PC-3 (cell line): ENCODE data around the gene IGF1. TPM values are rescaled to one million over a fixed set of nuclear protein-coding genes. Genes with fewer than 3 reads are reported as not detected.

Experiments
- ATAC-seq: fragments of 200-7000 bp; cut with Tn5 transposase; 2 replicates; pipeline ENCODE4 v1.9.1; 2020; ENCODE audit warnings: mild to moderate bottlenecking, moderate library complexity
- BruUV-seq: library from RNA; stranded (reverse); fragments of 400-500 nt; replicated peaks from 2 replicates; lab custom pipeline; 2021; lab: Mats Ljungman, UMichigan
- CTCF ChIA-PET: fragments of 300-600 bp; sonication (Branson Sonifier 250); formaldehyde crosslinking; loops from one replicate; lab custom pipeline; 2022; ENCODE audit warnings: antibody characterized with exemption; lab: Charles Lee
- POLR2A ChIA-PET: fragments of 300-600 bp; sonication (Branson Sonifier 250); formaldehyde crosslinking; loops from one replicate; lab custom pipeline; 2022; ENCODE audit warnings: antibody characterized with exemption; ENCODE audit not compliant: unreplicated experiment; lab: Charles Lee
- DNase-seq: peaks from one replicate; pipeline ENCODE4 v3.0.0-alpha.2; 2015
- H2AFZ ChIP-seq: fragments of 300-600 bp; sonication (generic); 2 replicates; pipeline ENCODE4 v1.6.0; 2016; ENCODE audit warnings: antibody characterized with exemption, low read length
- H3F3A ChIP-seq: fragments of 300-600 bp; sonication (generic); one replicate; pipeline ENCODE4 v1.6.0; 2017; ENCODE audit warnings: antibody characterized with exemption, low read length, control low read depth, mild to moderate bottlenecking; ENCODE audit not compliant: unreplicated experiment
- H3K27ac ChIP-seq: fragments of 300-600 bp; sonication (generic); 2 replicates; pipeline ENCODE4 v1.5.1; 2016; ENCODE audit warnings: mild to moderate bottlenecking, low read length
- H3K27me3 ChIP-seq: fragments of 300-600 bp; sonication (generic); 2 replicates; pipeline ENCODE4 v1.6.1; 2016; ENCODE audit warnings: low read length, mixed read lengths
- H3K36me3 ChIP-seq: fragments of 300-600 bp; sonication (generic); 2 replicates; pipeline ENCODE4 v1.6.1; 2016; ENCODE audit warnings: low read depth, mixed run types, low read length, mixed read lengths
- H3K4me1 ChIP-seq: fragments of 300-600 bp; sonication (generic); 2 replicates; pipeline ENCODE4 v1.5.1; 2016; ENCODE audit warnings: low read length; ENCODE audit not compliant: insufficient read depth
- H3K4me2 ChIP-seq: fragments of 300-600 bp; sonication (generic); 2 replicates; pipeline ENCODE4 v1.6.0; 2016; ENCODE audit warnings: low read length
- H3K4me3 ChIP-seq: fragments of 300-600 bp; sonication (generic); 2 replicates; pipeline ENCODE4 v1.5.1; 2016; ENCODE audit warnings: mild to moderate bottlenecking, low read length, mixed read lengths
- H3K79me2 ChIP-seq: fragments of 300-600 bp; sonication (generic); 2 replicates; pipeline ENCODE4 v1.6.1; 2017; ENCODE audit warnings: low read length, mixed read lengths
- H3K9ac ChIP-seq: fragments of 300-600 bp; sonication (generic); 2 replicates; pipeline ENCODE4 v1.6.0; 2016; ENCODE audit warnings: mild to moderate bottlenecking, low read length
- H3K9me2 ChIP-seq: fragments of 300-600 bp; sonication (generic); replicated peaks from 2 replicates; pipeline ENCODE4 v1.6.1; 2016; ENCODE audit warnings: mixed run types, low read length, mixed read lengths
- H3K9me3 ChIP-seq: fragments of 300-600 bp; sonication (generic); 2 replicates; pipeline ENCODE4 v1.6.1; 2016; ENCODE audit warnings: low read length, mixed read lengths
- H4K20me1 ChIP-seq: fragments of 300-600 bp; sonication (generic); 2 replicates; pipeline ENCODE4 v1.6.1; 2016; ENCODE audit warnings: low read length, mixed read lengths
- EZH2 ChIP-seq: fragments of 300-600 bp; sonication (generic); IDR thresholded peaks from one replicate; pipeline ENCODE4 v1.6.1; 2017; ENCODE audit warnings: antibody characterized with exemption, mild to moderate bottlenecking, low read length; ENCODE audit not compliant: unreplicated experiment
- EZH2phosphoT487 ChIP-seq: fragments of 300-600 bp; sonication (generic); IDR thresholded peaks from 2 replicates; pipeline ENCODE4 v1.6.1; 2018; ENCODE audit warnings: mild to moderate bottlenecking, antibody characterized with exemption, low read length, borderline replicate concordance
- intact Hi-C: fragments of 100-400 bp; cut with micrococcal nuclease; formaldehyde crosslinking; loops from 2 replicates; pipeline ENCODE4 v1.9.0; 2023
- total RNA-seq: library from RNA; depleted of rRNA; stranded (reverse); fragments of >200 nt; gene quantifications from 2 replicates; pipeline ENCODE4 v1.2.3, GENCODE V29; 2014
- TF ChIP-seq, protein P1 (sequence below): fragments of 300-600 bp; sonication (generic); conservative IDR thresholded peaks from 2 replicates; pipeline ENCODE4 v1.5.1; 2017; ENCODE audit warnings: antibody characterized with exemption, low read depth, mild to moderate bottlenecking, low read length

The IGF1 gene
- total RNA-seq, 1 experiment from 2014 or later, result not detected

DNA sequence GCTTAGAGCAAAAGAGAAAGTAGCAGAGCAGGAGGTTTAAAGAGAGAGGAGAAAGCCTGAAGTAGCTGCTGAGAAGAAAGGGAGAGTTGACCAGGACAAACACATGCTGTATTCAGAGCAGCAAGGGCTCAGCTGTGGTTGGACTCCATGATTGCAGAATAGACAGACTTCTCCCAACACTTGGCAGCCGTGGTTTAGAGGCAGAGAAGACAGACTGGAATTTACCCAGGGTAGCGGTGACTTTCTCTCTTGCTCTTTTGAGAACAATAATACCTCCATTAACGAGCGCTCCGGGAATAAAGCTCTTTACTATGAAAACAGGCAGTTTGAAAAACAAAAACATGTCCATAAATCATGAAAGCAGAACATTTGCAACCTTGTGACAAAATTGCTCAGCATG lies 21.4 kb upstream of the IGF1 start:
- BruUV-seq, result no TSS peak
- Histone ChIP-seq H3F3A (no peaks in the 10 kb centered on the region), H3K4me3 (no peak overlapping the region), H3K79me2 (no peaks in the 10 kb centered on the region), H3K27me3 (peaks cover 11% of the 10 kb centered on the region; the same call in 1 of the 2 replicates), H4K20me1 (no peaks in the 10 kb centered on the region), H3K9ac (no peak overlapping the region), H3K9me2 (no peaks in the 10 kb centered on the region), H3K4me2 (no peak overlapping the region), H2AFZ (no peak overlapping the region), H3K27ac (no peak overlapping the region), H3K9me3 (0 out of 2 replicates have a peak, but pooled peaks cover 5% of the 10 kb centered on the region), H3K4me1 (no peaks in the 10 kb centered on the region), H3K36me3 (no peaks in the 10 kb centered on the region)
- DNase-seq (no peak), ATAC-seq (no peak)
- intact Hi-C loops, result no loop called here
- ChIA-PET CTCF (no interaction called here), POLR2A (no interaction called here)
- TF ChIP-seq, protein P1, sequence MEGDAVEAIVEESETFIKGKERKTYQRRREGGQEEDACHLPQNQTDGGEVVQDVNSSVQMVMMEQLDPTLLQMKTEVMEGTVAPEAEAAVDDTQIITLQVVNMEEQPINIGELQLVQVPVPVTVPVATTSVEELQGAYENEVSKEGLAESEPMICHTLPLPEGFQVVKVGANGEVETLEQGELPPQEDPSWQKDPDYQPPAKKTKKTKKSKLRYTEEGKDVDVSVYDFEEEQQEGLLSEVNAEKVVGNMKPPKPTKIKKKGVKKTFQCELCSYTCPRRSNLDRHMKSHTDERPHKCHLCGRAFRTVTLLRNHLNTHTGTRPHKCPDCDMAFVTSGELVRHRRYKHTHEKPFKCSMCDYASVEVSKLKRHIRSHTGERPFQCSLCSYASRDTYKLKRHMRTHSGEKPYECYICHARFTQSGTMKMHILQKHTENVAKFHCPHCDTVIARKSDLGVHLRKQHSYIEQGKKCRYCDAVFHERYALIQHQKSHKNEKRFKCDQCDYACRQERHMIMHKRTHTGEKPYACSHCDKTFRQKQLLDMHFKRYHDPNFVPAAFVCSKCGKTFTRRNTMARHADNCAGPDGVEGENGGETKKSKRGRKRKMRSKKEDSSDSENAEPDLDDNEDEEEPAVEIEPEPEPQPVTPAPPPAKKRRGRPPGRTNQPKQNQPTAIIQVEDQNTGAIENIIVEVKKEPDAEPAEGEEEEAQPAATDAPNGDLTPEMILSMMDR, result no peak
- no peak for TF ChIP-seq EZH2

DNA sequence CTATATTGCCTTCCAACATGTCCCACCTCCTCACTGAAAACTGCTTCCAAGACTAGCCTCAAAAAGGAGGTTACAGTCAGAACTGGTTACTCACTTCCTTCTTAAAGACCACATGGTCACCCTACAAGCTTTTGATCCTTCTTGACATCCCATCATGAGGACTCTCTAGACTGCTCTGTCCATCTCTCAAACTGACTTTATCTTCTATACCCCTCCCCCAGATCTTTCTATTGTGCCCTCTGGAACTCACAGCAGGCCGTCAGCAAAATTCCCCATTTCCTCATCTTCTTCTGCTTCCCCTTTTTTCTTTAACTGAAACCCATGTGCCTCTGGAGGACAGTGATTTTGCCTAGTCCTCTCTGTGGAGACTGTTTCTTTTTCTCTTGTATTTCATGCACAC lies 18.1 kb upstream of the IGF1 start:
- H3K27me3 ChIP-seq, result peaks cover 11% of the 10 kb centered on the region; the same call in 1 of the 2 replicates
- no peaks in the 10 kb centered on the region for H3K79me2 ChIP-seq
- no peaks in the 10 kb centered on the region for H3K9me3 ChIP-seq
- H3K9me2 ChIP-seq, result no peaks in the 10 kb centered on the region
- no peak for ATAC-seq
- H3K4me2 ChIP-seq, result no peak overlapping the region
- H4K20me1 ChIP-seq, result no peaks in the 10 kb centered on the region
- no peak overlapping the region for H3K4me3 ChIP-seq
- intact Hi-C loops, result no loop called here
- no peak overlapping the region for H3K27ac ChIP-seq
- H3K9ac ChIP-seq, result no peak overlapping the region
- TF ChIP-seq EZH2, result no peak
- TF ChIP-seq, protein P1, result no peak
- TF ChIP-seq EZH2phosphoT487, result no peak
- H3K36me3 ChIP-seq, result no peaks in the 10 kb centered on the region
- BruUV-seq, result no TSS peak
- DNase-seq, result no peak
- H2AFZ ChIP-seq, result no peak overlapping the region
- H3K4me1 ChIP-seq, result no peaks in the 10 kb centered on the region
- ChIA-PET CTCF (no interaction called here), POLR2A (no interaction called here)
- H3F3A ChIP-seq, result no peaks in the 10 kb centered on the region

DNA sequence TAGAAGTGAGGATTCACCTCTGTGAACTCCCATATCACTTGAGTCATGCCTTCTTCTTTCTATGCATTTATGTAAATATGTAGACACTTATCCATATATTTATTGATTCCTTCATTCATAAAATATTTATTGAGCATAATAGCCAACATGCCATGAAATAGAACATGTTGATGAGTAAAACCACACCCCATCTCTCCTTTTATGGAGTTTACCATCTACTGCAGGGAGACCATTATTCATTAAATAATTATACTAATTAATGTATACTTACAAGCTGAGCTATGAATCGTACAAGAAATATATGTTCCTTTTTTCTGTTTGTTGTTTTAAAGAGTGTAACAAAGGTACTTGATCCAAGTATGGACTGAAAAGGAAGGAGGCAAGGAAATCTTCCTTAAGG lies 17.4 kb upstream of the IGF1 start:
- Histone ChIP-seq H3K4me3 (no peak overlapping the region), H3K79me2 (no peaks in the 10 kb centered on the region), H4K20me1 (no peaks in the 10 kb centered on the region), H3K9me3 (no peaks in the 10 kb centered on the region), H3K9me2 (no peaks in the 10 kb centered on the region), H3K4me1 (no peaks in the 10 kb centered on the region), H3K9ac (no peak overlapping the region), H3K27ac (no peak overlapping the region), H3F3A (no peaks in the 10 kb centered on the region), H3K36me3 (no peaks in the 10 kb centered on the region), H2AFZ (no peak overlapping the region), H3K27me3 (peaks cover 11% of the 10 kb centered on the region; the same call in 1 of the 2 replicates), H3K4me2 (no peak overlapping the region)
- intact Hi-C loops, result no loop called here
- ChIA-PET POLR2A (no interaction called here), CTCF (no interaction called here)
- ATAC-seq (no peak), DNase-seq (no peak)
- TF ChIP-seq EZH2 (no peak), EZH2phosphoT487 (no peak)
- TF ChIP-seq, protein P1, result no peak
- BruUV-seq, result no TSS peak
